ENCODE results near the gene INAFM1.

Gene INAFM1

GRCh38 chr19:47243364-47243775 is 31.3 kb upstream of the INAFM1 start (continued):
- TF ChIP-seq ZNF132 (tag by site-specific recombination; IDR thresholded peaks at IDR 0.05; ENCODE audit: borderline replicate concordance) (no peak), ZBTB10 (tag by site-specific recombination; IDR thresholded peaks at IDR 0.05) (no peak), ZNF785 (tag by site-specific recombination; IDR thresholded peaks at IDR 0.05) (no peak), ZNF518A (tag by site-specific recombination; conservative IDR thresholded peaks at IDR 0.05; ENCODE audit: low read depth) (no peak), ZBTB26 (tag by site-specific recombination; optimal IDR thresholded peaks at IDR 0.05) (no peak), SP3 (tag by site-specific recombination; IDR thresholded peaks at IDR 0.05) (no peak), FEZF1 (tag by site-specific recombination; IDR thresholded peaks at IDR 0.05) (no peak), ZNF830 (tag by site-specific recombination; IDR thresholded peaks at IDR 0.05; ENCODE audit: low read depth) (no peak), ZNF501 (tag by site-specific recombination; IDR thresholded peaks at IDR 0.05) (no peak), ZBTB6 (tag by site-specific recombination; IDR thresholded peaks at IDR 0.05) (peak; percentile 100), ZNF114 (tag by site-specific recombination; IDR thresholded peaks at IDR 0.05) (no peak), INSM2 (tag by site-specific recombination; IDR thresholded peaks at IDR 0.05) (no peak), ZNF510 (tag by site-specific recombination; IDR thresholded peaks at IDR 0.05; ENCODE audit: insufficient replicate concordance) (no peak), ZIC2 (tag by site-specific recombination; IDR thresholded peaks at IDR 0.05) (0 out of 2 replicates have a peak, but pooled peaks have one; percentile 4), ZNF202 (tag by site-specific recombination; IDR thresholded peaks at IDR 0.05; ENCODE audit: borderline replicate concordance) (no peak), GLI2 (tag by site-specific recombination; IDR thresholded peaks at IDR 0.05; ENCODE audit: borderline replicate concordance, low read depth) (no peak), BCL11A (tag by site-specific recombination; IDR thresholded peaks at IDR 0.05; ENCODE audit: low read depth) (peak; percentile 62; the same call in 1 of the 2 replicates), ZNF423 (tag by site-specific recombination; IDR thresholded peaks at IDR 0.05) (no peak), ZFP3 (tag by site-specific recombination; IDR thresholded peaks at IDR 0.05; ENCODE audit: low read depth) (no peak), TCF7L2 (IDR thresholded peaks at IDR 0.05; ENCODE audit: borderline replicate concordance, low read depth, low read length) (no peak), ZNF148 (tag by site-specific recombination; IDR thresholded peaks at IDR 0.05; ENCODE audit: borderline replicate concordance) (no peak), ZSCAN18 (tag by site-specific recombination; IDR thresholded peaks at IDR 0.05) (no peak), ZFHX2 (tag by site-specific recombination; conservative IDR thresholded peaks at IDR 0.05) (no peak)
